HG02588 (cell line): ENCODE data around the gene TNNI2.
"Not testable (repeated sequence)": the region's sequence is repeated elsewhere in the genome, so short reads cannot be mapped to it uniquely, and the experiment has no call there.

Source experiments
- ATAC-seq: cut with Tn5 transposase; IDR thresholded peaks from one replicate; pipeline ENCODE4 v1.9.1; 2021; ENCODE audit warnings: mild to moderate bottlenecking, moderate library complexity; ENCODE audit not compliant: unreplicated experiment

Gene TNNI2

DNA sequence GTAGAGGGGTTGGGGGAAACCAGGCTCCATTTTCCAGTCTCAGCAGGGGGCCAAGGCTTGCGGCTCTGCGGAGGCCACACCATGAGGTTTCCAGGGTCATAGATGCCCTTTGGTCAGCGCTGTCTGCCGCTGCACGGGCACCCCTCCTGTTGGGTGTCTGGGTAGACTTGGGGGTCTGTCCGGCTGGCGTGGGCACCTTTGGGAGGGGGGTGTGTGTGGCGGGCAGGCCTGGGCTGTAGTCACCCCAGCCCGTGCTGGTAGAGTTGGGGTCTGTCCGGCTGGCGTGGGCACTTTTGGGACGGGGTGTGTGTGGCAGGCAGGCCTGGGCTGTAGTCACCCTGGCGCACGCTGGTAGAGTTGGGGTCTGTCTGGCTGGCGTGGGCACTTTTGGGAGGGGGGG, 32.8 kb downstream of the TNNI2 start:
- no peak for ATAC-seq

DNA sequence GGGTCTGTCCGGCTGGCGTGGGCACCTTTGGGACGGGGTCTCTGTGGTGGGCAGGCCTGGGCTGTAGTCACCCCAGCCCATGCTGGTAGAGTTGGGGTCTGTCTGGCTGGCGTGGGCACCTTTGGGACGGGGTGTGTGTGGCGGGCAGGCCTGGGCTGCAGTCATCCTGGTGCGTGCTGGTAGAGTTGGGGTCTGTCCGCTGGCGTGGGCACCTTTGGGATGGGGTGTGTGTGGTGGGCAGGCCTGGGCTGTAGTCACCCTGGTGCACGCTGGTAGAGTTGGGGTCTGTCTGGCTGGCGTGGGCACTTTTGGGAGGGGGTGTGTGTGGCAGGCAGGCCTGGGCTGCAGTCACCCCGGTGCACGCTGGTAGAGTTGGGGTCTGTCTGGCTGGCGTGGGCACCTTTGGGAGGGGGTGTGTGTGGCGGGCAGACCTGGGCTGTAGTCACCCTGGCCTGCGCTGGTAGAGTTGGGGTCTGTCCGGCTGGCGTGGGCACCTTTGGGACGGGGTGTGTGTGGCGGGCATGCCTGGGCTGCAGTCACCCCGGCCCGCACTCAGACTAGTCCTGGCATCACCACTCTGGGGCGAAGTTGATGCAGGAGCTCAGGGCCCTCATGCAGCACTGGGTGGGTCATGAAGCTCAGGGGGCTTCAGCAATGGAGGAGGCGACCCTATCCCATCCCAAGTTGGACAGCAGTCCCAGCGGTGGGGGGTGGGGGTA, 33.6 kb downstream of the TNNI2 start:
- ATAC-seq, result no peak

DNA sequence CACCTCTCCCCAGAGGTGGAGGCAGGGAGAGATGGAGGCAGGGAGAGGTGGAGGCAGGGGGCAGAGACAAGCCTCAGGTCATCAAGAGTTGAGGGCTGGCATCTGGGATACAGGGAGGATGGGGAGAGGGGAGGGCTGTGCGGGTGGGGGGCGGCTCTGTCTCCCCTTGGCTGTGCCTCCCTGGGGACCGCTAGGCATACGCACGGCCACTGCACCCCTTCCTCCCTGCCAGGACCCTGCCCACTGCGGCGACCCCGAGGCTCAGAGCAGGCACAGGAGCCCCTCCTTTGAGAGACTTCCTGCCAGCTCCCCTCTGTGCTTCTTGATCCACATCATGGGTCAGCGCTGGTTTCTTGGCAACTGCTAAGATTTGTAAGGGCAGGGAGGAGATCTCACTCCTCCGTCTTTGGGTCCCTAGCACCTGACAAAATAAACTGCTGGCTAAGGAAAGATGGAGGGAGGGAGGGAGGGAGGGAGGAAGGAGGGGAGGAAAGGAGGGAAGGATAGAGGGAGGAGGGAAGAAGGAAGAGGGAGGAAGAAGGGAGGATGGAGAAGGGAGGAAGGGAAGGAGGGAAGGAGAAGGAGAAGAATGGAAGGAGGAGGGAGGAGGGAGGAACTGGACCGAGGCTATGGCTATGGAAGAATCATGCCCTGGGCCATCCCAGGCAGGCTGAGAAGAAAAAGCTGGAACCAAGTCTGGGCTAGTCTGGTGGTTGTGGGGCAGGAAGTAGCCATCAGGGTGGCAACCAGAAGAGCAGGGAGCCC, 34.4 kb downstream of the TNNI2 start:
- no peak for ATAC-seq

DNA sequence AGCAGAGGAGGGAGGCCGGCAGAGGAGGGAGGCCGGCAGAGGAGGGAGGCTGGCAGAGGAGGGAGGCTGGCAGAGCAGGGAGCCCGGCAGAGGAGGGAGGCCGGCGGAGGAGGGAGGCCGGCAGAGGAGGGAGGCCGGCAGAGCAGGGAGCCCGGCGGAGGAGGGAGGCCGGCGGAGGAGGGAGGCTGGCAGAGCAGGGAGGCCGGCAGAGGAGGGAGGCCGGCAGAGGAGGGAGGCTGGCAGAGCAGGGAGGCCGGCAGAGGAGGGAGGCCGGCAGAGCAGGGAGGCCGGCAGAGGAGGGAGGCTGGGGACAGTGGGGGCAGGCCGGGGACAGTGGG, 35.0 kb downstream of the TNNI2 start:
- not testable (repeated sequence) for ATAC-seq

DNA sequence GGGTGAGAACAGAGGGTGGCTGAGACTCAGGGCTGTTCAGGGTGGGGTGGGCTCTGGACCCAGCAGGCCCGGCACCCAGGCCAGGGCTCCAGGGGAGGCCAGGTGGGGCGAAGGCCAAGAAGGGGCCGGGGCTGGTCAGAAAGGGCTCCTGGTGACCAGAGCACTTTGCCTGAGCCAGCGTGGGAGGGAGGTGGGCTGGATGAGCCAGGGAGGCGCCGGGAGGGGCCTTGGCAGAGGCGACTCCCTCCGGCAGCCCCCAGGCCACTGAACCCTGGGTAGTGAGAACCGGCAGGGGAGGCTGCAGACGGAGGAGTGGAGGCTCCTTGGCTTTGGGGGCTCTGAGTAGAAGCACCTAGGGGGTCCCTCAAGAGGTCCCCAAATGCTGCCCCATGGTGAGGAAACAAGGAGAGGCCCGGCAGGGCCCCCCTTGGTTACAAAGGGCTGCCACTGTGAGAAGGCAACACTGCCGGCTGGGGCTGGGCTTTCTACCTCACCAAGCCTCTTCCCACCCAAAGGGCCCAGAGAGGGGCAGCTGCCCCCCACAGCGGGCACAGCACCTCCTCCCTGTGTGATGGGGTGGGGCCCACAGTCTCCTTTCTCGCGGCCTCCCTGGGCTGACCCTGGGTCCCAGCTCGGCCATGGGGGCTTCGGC, 35.8 kb downstream of the TNNI2 start:
- not testable (repeated sequence) for ATAC-seq

DNA sequence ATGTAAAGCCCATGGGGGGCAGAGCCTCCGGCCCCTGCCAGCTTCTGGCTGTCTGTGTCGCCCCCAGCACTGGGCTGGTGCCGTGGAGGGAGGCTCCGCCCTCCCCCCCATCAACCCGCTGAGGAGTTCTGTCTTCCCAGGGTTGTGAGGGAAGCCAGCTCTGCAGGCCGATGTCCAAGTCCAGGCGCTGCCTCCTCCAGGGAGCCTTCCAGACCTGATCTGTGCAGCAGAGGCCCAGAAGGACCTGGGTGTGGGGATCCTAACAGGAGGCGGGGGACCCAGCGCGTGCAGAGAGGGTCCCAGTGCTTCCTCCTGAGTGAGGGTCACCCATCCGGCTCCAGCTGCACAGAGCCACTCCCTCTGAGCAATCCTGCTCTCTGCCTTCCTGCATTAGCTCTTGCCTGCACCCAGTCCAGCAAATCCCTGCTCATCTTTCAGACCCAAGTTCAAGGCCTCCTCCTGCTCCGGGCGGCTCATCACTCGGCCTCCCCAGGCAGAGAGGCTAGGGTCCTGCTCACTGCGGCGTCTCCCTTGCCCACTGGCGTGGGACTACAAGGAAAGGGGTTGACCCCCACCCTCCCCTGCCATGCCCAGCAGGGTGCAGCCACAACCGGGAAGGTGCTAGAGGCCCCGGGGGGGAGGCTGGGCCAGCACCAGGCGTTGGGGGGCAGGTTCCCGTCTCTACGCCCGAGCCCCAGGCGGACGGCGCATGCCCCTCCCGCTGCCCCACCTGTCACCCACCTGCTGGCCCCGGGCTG, 36.5 kb downstream of the TNNI2 start:
- no peak for ATAC-seq

DNA sequence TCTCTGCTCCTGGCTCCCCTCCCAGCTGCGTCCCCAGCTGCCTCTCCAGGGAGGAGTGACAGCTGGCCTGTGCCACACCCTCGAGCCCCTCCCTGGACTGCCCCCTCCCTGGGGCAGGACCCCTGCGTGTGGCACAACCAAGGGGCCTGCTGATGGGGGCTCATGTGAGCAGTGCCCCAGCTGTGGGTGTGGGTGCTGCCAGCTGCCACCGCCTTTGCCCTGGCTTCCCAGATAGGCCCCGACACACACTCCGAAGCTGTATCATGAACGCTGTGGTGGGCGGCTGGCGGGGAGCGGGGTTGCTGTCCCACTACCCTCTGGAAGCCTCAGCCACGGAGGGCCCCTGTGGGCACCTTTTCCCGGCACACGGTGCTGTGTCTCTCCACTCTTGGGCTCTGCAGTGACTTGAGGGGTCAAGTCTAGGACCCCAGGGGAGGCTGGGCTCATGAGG, 37.1 kb downstream of the TNNI2 start:
- not testable (repeated sequence) for ATAC-seq

DNA sequence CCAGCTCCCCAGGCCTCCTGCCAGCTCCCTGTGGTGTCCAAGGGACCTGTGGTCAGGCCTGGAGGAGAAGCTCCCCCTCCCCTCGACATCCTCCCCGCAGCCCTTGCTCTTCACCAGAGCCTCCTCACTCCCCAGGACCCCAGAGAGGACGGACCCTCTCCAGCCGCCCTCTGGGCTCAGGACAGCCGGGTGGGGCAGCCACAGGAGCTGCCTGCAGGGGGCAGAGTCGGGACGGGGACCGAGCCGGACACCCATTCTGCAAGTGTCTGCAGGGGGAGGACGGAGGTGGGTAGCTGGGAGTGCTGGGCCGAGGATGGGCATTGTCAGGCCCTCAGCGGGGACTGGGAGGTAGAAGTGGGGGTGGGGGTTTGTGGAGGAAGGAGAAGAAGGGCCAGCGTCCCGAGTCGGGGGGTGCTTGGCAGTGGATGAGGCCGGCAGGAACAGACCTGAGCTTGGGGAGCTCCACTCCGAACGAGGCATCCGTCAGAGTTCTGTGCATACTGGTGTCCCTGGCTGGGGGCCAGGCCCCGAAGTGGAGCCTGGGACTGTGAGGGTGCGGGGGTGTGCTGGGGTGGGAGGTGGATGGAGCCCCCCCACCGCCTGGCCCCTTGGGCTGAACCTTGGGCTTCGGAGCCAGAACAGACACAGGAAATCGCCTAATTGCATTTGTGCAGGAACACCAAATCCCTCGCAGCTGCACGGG, 37.7 kb downstream of the TNNI2 start:
- no peak for ATAC-seq

DNA sequence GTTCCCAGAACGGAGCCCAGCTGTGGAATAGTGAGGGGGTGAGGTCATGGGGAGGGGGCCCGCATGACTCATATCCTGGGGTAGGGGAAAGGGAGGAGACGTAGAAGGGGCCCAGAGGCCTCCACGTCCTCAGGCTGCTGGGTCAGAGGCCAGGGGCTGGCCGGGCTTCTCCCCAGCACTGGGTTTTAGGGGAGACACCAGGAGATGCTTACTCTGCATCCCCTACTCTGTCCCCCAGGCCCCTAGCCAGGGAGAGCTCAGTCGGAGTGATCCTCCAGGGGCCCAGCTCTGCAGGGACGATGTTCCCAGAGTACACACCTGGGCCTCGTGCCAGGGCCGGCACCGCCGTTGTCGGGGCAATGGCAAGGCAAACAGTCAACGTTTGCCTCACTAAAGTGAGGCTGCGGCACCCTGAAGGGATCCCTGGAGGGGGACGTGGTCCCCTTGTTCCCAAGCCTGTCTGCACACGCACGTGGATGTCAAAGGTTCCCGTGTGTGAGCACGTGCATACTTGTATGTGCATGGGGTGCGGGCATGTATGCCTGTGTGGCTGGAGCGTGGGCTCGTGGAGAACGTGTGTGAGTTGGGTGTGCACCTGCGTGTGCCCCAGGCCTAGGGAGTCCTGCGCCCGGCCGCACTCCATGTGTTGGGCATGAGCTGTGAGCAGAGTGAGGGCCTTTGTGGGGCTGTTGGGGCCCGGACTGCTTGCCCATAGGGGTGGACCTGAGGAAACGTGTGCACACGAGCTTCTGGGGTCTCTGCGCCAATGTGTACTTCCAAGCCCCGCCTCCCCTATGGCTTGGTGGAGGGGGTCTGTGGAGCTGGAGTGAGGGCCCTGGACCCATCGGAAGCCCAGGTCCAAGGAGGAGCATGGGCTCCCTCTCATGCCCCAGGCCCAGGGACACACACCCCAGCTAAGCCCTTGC, 38.7 kb downstream of the TNNI2 start:
- ATAC-seq, result no peak

DNA sequence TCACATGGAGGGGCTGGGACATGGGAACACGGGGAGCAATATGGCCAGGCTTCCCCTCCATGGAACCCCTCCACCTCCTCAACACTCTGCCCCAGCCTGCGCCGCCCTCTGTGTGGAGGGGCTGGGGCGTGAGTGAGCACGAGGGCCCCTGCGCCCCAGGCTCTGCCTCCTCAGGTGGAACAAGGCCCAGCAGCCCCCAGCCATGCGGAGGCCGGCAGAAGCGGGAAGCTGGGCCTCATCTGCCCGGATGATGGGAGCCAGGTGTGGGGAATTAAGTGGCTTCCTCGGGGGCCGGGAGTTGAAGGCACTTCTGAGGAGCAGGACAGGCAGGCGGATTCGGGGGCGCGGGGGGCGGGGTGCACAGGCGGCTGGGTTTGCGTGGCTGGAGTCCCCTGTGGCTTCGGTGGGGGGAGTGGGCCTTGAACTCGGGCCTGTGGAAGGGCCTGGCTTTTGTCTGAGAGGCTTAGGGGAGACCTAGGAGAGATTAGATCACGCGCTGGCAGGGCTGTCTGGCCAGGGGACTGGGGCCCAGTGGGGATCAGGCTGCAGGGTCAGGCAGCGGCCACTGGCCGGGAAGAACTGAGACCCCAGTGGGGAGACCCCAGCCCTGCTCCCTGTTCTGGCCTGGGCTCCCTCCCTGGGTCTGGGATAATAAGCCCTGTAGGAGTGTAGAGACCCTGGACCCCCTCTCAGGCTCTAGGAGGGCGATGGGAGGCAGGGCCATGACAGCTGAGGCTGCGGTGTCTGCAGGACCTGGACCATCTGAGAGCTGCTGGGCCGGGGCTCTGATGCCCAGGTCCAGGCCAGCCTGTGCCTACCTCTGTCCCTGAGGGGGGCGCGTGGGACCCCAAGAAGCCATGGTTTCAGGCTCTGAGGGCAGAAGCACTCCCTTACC, 39.6 kb downstream of the TNNI2 start:
- ATAC-seq, result no peak

DNA sequence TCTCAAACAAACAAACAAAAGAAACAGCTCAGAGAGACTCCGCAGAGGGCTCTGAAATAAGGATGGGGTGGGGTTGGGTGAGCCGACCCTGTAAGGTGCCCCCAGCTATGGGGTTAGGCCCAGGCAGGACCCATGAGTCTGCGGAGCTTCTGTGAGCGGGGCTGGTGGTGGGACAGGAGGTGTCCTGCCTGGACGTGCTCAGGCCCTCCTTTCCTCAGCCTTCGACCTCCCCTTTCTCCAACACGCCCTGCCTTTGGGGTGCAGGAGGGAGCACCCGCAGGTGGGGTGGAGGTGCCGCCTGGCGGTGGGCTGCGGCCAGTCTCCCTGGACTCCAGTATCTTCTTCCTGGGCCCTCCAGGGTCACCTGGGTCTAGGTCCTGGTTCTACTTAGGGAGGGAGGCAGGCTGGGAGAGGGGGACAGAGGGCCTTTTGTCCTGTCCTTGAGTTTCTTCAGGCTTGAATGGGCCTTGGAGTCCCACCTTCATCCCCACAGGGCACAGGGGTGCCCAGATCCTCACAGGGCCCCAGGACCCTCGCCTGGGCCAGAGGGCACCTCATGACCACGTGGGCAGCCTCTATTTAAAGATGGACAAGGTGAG, 40.7 kb downstream of the TNNI2 start:
- no peak for ATAC-seq

DNA sequence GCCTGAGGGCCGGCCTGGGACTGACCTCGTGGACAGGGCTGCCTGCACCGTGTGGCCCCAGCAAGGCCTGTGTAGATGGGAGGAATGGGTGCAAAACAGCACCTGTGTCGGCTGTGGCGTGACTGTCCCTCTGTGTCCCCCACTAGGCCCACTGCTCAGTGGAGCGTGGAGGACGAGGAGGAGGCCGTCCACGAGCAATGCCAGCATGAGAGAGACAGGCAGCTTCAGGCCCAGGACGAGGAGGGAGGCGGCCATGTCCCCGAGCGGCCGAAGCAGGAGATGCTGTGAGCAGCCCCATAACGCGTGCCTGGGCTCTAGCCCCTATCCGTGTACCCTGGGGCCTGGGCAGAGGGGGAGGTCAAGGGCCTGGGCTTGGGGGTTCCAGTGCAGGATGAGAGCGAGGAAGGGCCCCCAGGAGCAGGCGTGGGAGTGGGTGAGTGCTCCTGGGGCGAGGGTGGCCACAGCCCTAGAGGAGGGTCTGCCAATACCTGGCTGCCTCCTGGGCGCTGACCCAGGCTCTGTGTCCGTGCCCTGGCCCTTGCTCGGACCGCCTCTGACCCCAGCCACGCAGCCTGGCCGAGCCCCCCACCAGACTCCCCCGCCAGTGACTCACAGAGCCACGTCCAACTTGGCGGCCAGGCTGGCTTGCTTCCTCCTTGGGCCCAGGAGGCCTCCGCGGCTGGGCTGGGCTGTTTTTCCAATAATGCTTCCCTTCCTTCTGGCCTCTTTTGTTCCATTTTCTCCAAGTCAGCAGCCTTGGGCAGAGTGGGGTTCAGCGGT, 41.4 kb downstream of the TNNI2 start:
- ATAC-seq, result no peak

DNA sequence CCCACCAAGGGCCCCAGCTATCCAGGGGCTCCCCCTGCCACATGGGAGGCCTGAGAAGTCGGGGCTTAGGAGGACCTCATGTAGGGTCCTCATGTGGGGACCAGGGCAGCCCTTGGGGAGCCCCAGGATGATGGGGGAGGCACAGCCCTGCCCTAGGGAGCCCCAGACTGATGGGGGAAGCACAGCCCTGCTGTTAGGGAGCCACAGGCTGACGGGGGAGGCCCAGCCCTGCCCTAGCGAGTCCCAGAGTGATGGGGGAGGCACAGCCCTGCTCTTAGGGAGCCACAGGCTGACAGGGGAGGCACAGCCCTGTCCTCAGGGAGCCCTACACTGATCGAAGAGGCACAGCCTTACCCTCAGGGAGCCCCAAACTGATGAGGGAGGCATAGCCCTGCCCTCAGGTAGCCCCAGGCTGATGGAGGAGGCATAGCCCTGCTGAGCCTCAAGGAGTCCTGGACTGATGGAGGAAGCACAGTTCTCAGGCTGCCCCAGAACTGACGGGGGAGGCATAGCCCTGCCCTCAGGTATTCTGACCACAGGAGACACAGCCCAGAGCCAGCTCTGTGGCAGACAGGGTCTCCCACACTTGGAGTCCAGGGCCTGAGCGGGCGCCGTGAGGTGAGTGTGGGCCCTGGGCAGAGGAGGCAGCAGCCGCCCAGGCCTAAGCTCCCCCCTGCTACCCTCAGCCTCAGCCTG, 42.1 kb downstream of the TNNI2 start:
- no peak for ATAC-seq

DNA sequence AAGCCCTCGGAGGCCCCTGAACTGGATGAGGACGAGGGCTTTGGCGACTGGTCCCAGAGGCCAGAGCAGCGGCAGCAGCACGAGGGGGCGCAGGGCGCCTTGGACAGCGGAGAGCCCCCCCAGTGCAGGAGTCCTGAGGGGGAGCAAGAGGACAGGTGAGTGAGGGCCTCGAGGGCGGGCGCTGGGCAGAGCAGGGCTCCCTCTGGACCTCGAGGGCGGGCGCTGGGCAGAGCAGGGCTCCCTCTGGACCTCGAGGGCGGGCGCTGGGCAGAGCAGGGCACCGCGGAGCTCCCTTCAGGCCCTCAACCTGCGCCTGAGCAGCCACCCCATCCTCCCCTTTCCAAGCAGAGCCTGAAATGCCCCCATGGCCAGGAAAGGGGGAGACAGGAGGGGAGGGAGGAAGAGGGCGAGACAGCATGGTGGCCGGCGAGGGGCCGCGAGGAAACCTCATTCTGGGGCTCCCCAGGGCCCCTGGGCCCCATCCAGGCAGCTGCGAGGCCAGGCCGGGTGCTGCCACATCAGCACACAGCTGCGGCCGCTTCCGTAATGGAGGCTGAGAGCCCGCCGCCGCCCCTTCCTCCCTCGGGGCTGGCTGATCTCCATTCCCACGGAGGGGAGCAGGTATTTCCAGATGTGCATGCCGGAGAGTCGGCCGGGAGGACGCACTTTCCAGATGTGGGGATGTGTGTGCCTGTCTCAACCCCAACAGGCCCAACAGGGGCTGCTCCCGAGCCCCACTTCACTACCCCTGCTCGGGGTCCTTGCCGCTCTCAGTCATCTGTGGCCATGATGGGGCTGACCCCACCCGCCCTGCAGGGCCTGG, 42.9 kb downstream of the TNNI2 start:
- ATAC-seq, result no peak

DNA sequence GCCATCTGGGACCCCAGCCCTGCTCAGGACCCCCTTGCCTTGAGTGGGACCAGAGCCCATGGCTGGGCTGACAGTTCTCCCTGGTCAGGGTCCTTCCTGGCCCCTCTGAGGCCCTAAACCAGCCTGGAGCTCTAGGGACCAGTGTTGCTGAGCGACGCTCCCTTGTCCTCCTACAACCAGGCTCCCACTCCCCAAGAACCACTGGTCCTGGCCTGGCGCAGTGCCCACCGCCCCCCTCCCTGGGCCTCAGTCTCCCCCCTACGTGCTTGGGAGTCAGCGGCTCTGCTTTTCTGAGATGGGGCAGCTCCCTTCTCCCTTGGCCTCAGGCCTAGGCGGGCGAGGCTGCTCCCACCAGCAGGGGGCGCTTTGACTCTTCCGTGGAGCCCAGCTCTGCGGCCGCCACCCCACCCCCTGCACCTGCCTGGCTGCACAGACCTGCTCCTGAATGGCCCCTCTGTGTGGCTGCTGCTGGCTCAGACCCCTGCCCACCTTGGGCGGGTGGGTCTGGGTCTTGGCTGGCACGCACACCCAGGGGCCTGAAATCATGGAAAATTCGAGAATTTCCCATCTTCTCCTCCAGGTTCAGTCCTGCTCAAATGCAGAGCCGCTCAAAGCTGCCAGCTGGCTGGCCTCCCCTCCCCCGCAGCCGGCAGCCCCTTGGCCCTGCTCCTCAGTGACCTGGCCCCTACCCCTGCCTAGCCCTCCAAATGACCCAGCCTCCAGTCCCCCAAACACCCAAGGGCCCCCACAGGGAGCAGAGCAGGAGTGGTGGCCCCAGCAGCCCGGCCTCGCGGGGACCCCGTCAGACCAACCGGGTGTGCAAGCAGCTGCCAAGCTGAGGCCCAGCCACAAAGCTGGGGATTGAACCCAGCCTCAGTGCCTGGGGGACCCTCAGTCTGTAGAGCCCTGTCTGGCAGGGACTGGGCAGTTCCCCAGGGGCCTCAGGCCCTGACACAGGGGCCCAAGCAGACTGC, 43.8 kb downstream of the TNNI2 start:
- no peak for ATAC-seq
